NK-92 treated with Interleukin-12 subunit alpha and Interleukin-12 subunit beta, amount 100 ng/mL, for 24 hours (cell line): ENCODE measurements around the gene NFE2L2.
A peak's percentile ranks its signal among the peaks of the same experiment; 100 is the strongest.
"Not testable (repeated sequence)": the region's sequence is repeated elsewhere in the genome, so short reads cannot be mapped to it uniquely, and the experiment has no call there.

Experiments used
- DNase-seq: peaks from one replicate; lab custom pipeline; 2025; lab: John Stamatoyannopoulos, UW

The NFE2L2 gene

DNA sequence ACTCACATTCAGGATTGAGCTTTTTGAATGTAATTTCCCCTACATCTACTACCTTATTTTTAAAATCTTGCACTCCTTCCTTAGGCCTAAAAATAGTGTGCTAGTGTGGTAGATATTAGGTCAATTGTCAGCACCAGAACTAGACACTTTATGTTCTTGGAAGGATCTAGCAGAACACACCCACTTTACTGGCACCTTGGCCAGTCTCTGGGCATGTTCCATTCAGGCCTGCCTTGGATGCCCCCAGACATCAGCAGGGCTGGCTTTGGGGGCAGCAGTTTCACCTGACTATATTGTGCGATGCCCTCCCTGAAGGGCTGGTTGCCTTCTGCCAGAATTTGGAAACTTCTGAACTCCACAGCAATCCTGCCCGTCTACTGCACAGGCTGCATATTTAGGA lies 15.3 kb upstream of the NFE2L2 start:
- no peak for DNase-seq

DNA sequence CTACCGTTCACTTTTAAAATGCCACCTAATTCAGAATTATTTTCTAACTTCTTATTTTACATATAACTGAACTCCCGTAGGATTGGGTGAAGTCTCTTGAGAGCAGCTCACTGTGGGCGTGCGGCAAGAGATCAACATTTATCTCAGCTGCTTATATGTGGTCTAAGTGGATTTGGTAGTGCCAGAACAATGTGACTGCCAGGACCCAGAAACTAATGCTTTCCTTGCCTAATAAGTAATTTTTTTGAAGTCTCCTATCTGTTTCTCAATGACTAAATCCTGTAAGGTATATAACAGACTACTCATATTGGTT lies 11.2 kb upstream of the NFE2L2 start:
- no peak for DNase-seq

DNA sequence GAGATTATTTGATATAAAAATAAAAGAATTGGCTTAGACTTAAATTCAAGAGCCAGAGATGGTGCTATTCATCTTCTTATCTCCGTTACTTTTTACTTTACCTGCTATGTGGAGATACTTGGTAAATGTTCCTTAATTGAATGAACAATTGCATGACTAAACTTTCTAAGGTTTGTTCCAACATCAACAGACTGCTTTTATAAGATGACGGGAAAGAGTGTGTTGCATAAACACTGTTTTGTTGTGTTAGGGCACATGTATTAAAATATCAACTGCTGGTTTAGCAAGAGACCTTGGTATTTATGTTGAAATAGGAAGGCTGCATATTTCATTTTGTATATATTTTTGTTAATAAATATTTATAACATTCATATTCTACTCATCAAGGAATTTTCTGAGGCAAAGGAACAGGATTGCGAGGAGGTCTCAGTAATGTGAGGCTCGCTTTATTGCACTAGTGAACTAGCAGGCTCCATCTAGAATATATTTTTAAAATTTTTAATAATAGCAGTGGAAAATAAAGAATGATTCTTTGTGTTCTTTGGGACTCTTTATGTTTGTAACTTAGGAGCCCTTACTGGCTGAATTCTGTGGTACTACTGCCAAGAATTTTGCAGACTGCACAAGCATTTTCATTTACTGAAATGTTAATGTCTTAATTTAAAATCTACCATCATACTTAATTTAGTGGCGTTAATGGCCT lies 10.7 kb upstream of the NFE2L2 start:
- DNase-seq: no peak

DNA sequence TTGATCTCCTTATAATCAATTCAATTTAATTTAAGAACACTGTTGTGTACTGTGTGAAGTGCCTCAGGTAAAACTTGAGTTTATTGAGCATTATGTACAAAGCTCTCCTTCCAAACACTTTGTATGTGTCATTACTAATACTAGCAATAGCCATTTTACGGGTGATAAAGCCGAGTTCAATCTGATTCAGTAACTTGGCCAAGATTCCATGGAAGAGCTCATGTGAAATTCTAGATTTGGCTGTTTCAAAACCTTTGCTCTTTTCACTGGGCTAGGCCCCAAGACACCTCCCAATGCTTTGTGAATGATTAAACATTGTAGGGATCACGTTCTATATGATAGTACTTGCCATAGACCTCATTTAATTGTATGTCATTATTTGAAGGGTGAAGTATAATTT lies 8.9 kb upstream of the NFE2L2 start:
- DNase-seq: no peak

DNA sequence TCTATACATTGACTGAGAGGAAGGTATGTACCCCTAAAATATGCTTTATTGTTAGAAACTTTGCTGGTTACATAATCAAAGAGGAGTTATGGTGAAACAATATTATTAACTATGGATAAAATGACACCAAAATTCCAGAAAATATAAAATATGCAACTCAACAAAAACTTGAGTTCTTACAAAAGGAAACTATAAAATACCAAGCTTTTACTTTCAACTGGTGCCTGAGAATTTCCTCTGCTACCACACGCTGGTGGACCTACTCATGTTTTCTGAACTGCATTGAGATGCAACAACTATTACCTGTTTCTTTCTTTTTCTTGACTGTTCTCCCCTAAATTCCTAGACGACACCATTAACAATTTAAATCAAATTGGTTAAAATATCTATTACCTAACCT lies 8.2 kb upstream of the NFE2L2 start:
- no peak for DNase-seq

DNA sequence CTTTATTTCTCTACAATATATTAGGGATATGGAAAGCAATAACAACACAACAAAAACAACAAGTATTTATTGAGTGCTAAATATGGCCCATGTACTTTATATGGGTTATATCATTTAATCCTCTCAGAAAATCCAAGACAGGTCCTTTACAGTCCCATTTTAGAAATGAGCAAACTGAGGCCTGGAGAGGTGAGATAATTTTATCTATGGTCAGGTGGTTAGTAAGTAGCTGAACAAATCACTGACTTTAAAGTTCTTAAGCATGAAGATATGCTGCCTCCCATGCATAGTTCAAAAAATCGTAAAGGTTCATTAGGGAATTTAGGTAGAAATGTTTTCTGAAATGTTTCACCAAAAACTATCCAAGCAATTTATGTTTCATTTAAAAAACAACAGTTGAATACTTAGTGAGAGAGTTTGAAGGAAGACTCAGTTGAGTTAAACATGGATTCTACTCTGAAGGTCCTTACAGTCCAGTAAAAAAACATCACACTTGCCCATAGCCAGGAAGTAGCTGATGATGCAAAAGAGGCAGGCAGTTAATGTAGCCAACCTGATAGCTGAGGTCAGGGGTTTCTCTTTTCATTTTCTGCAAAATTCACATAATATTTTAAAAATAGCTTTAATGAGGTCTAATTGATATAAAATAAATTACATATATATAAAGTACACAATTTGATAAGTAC lies 7.6 kb upstream of the NFE2L2 start:
- DNase-seq: no peak

DNA sequence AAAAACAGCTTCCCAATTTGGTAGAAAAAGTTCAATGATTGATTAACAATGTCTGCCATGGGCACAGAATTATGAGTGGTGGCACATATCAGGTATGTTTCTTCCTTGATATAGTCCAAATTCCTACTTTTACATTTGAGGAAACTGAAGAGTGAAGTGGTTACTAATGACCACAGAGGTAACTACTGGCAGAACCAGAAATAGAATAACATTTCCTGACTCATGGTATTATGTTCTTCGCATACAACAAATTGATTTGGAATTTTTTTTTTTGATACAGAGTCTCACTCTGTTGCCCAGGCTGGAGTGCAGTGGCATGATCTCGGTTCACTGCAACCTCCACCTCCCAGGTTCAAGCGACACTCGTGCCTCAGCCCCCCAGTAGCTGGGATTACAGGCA lies 6.0 kb upstream of the NFE2L2 start:
- no peak for DNase-seq

DNA sequence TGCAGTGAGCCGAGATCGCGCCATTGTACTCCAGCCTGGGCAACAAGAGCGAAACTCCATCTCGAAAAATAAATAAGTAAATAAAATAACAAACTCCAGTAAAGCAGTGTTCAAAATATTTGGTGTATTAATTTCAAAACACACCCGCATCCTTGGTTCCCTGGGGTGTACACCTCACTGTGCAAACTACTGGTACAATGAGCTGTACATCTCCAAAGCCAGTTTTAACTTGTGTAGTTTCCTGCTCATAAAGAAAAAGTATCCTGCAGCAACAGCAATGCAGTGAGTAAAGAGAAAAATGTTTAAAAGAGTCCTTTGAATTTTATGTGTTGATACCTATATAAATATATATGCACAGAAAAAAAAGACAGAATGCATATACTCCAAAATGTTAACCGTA lies 4.4 kb upstream of the NFE2L2 start:
- DNase-seq: no peak

DNA sequence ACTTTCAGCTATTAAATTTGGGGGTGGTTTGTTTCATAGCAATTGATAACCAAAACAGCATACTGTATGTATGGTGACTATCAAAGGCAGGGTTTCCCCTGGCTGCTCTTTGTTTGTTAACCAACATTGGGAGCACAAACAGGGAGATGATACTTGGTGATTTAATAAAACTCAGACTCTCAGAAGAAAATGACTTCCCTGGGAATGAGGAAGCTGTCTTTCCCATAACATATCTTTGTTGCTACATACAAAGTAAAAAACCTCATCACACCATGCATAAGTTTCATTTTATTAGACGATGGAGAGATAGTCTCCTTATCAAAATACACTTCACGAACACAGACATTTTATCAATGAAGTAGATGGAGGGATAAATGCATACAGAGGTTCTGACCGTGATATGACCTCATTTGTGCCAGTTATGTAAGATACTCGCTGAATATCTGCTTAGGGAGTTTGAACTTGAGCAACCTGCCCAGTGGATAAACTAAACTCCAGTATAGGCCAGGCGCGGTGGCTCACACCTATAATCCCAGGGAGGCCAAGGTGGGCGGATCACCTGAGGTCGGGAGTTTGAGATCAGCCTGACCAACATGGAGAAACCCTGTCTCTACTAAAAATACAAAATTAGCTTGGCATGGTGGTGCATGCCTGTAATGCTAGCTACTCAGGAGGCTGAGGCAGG lies 3.8 kb upstream of the NFE2L2 start:
- no peak for DNase-seq

DNA sequence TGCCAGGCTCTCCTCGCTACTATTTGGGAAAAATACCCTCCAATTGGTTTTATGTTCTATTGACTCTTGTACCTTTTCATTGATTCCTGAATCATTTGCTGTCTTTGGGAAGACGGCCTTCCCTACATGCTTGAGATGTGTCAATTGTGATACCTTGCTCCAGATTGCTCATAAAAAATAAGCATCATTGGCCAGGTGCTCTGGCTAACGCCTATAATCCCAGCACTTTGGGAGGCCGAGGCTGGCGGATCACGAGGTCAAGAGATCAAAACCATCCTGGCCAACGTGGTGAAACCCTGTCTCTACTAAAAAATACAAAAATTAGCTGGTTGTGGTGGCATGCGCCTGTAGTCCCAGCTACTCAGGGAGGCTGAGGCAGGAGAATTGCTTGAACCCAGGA lies 2.4 kb upstream of the NFE2L2 start:
- not testable (repeated sequence) for DNase-seq

DNA sequence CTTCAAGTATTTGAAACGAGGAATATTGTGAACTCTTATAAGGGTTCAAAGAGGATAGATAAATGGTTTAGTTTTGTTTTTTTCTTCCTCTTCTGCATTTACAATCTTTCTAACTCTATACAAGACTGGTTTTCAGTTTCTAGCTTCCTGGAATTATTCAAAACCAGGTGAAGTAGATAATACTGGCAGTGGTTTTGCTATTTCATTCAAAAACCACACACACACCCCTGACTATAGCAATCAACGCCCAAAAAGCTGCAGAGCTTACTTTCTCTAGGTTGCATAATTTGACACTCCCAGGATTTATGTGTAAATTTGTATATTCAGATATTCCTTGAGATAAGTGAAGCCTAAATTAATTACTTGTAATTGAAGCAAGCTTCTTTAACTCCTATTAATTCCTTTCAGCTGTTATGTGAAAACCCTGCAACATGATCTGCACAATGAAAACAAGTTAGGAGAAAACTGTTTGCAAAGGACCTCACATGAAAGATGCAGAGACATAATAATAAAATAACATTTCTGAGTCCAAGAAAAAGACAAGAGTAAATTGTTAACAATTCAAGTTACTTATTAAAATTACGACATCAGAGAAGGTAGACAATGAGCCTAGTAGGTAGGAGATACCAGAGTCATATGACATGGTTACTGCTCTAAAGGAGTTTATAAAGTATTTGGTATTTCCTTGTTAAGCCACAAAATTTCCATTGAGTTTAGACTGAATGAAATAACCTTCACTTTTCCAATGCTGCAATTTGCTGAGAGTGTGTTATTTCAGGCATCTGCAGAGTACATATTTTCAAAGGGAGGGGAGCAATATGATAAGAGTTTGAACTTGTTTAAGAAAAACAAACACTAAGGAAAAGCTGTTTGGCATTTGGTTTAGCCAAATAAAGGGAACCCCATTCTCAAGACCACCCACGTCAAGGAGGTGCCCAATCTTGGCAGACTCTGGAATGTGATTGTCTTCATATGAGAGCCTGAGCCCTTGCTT lies 1.6 kb upstream of the NFE2L2 start:
- no peak for DNase-seq

DNA sequence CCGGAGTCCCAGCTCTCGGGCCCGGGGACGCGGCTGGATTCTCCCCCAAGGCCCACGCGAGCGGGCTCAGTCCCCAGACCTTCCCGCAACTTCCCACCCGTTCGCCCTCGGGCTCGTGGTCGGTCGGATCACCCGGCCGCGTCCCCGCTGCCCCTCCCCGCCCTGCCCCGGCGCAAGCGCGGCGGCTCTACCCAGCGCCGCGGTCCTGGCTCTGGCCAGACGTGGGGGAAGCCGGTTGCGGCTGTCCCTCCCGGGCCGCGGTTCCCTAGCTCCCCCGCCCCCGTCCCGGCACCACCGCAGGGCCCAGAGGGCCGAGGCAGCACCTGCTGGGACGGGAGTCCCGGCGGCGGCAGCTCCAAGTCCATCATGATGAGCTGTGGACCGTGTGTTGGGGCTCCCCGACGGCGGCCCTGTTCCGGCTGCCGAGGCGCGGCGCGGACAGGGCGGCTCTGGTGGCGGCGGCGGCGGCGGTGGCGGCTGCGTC lies 276 bp downstream of the NFE2L2 start:
- peak; percentile 66 for DNase-seq

DNA sequence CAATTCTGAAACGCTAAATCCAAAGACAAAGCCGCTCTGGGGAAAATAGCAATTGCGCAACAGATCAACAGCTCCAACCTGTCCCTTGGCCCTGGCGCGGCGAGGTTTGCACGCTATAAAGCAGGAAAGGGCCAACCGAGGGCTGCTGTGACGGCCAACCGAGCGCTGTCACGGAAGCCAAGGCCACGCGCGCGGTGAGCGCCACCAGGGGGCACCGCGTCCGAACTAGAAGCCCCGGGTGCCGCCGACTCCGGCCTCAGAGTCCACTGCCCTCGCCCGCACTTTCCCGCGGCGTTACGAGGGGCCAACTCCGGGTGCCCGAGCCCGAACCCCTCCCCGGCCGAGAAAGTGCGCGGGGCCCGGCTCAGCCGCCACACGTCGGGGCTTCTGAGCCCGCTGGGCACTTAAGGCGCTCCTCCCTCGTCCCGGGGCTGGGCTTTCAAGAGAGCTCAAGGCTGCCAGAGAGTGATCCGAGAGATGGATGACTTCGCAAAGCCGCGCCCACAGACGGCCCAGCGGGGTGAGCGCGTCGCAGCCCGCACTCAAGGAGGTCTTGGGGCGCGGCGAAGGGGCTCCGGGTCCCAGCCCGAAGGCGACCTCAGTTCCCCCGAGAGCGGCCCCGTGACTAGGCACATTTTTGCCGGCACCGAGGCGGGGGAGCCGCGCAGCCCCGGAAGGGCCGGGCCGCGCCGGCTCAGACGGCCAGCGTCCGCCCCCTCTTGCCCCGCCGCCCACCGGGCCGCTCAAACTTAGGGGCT lies 897 bp downstream of the NFE2L2 start:
- DNase-seq: peak; percentile 91

DNA sequence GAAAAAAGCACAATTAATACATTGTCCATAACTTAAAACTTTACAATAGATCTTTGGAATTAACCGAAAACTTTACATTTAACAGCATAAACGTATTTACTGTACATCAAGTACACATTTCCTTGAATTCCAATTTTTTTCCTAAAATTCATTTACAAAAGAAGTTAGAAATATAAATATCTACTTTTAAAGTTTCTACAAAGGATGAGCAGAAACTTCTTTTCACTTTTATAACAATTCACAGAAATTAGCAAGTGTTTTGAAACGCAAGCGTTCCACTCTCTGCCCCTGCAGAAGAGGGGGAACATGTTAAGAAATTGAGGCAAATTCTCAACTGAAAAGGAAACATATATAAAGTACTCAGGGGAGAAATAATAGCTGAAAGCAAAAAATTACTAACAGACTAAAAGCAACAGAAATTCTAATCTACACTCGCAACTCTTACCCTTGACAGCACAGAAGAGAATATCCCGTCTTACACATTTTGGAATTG lies 1.5 kb downstream of the NFE2L2 start:
- DNase-seq: no peak

DNA sequence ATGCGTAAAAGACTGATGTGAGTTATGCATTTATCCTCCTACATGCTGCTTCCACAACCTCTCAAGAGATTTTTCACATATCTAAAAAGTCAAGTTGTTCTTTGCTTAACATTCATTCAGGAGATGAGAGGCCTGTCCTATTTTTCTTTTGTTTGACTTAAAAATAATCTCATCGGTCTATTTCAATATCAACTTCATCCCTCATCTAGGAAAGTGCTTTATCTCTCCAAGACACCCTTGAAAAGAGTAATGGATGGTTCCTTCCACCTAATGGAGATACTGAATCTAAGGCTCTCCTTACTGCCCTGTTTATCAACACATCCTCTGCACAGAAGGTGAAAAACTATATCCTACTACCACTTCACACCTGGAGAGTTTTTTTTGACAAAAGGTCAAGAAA lies 2.4 kb downstream of the NFE2L2 start:
- DNase-seq: no peak

DNA sequence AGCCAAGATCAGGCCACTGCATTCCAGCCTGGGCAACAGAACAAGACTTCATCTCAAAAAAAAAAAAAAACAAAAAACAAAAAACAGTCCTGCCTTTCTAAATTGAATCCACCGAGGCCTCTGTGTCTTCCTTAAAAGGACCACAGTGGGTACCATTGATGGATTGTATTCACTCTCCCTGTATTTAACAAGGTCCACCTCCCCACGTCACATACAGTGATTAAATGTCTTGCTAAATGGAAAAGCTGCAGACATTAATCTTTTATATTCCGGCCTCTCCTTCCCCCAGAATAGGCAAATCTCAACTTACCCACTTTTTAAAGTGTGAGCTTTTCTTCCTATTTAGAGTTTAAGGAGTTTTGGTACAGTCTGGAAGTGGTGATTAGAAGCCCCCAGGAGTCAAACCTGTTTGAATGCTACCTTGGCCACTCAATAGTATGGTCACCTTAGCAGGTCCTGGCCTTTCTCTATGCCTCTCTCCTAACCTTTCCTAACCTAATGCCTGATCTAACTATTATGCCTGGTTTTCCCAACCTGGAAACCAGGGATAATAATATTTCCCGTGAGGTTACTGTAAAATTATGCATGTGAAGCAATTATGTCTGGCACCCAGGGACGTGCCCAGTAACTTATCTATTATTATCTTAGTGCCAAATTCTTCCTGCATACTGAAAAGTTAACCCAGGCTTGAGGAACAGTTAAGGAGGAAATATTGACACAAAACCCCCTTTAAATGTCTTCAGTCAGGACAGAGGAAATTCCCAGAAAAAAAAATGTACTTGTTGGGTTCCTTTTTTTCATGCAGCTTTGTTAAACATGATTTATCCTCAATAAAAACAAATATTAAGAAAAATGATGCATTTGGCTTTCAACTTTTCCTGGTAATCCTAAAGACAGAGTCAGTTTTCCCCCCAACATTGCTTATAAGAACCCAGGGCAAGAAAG lies 3.1 kb downstream of the NFE2L2 start:
- no peak for DNase-seq

DNA sequence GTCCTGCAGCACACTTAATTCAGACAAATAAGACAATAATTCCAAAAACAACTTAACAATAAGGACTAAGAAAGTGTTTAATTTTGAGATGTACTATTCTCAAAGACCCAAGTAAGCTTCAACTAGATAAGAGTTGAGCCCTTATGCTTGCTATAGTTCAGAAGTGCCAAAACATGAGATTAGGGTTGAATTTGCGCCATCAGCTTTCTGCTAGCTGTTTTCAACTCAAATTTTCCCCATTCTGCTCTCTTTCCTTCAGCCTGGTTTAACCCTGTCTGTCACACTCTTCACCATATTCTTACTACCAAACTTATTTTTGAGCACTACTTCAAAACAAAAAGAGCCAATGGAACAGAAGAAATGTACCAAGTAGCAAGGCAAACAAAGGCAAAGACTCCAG lies 4.1 kb downstream of the NFE2L2 start:
- DNase-seq: no peak

DNA sequence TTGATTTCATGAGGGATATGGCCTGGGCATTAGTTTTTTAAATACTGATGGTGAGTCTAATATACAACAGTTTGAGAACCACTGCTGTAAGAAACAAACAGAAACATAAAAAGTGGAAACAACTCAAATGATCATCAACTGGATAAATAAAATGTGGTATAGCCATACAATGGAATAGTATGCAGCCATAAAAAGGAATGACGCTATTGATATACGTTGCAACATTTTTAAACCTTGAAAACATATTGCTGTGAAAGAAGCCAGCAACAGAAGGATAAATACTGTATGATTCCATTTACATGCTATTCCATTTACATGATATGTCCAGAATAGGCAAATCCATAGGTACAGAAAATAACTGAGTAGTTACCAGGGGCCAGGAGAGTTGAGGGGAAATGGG lies 6.5 kb downstream of the NFE2L2 start:
- no peak for DNase-seq

DNA sequence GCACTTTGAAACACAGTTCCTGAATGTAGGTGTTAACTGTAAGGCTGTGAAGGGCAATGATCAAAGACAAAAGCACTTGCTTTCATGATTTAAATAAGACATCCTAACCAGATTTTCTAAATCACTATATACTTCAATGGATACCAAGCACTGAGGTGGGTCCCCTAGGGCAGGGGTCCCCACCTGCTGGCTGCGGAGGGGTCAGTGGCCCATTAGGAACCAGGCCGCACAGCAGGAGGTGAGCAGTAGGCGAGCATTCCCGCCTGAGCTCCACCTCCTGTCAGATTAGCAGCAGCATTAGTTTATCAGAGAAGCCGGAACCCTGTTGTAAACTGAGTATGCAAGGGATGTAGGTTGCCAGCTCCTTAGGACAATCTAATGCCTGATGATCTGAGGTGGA lies 7.1 kb downstream of the NFE2L2 start:
- no peak for DNase-seq

DNA sequence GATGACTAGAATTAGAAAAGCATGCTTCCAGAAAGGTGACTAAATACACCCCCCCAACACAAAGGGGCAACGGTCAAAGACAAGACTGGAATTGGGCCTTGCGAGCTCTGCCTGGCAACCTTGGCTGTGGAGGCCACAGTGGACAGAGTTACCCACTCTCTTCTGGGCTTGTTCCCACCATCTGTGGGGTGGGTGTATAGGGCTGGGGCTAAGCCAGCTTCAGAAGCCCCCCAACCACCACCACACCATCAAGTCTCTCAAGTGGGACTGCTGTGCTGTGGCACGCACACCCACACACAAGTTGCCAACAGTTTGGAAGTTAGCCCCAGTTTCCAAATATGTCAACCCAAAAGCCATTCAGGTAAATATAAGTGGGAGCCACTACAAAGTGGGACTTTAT lies 7.8 kb downstream of the NFE2L2 start:
- no peak for DNase-seq
